WI38 (cell line): ENCODE data around the gene SPARC.

Experiments
- H3K4me3 ChIP-seq: 2 replicates; pipeline ENCODE4 v1.5.1; 2011; ENCODE audit warnings: low read depth, mild to moderate bottlenecking, control low read depth, low read length
- CTCF ChIP-seq: IDR thresholded peaks from 2 replicates; pipeline ENCODE4 v1.5.1; 2012; ENCODE audit warnings: low read depth, mild to moderate bottlenecking, control low read depth, low read length

SPARC gene

DNA sequence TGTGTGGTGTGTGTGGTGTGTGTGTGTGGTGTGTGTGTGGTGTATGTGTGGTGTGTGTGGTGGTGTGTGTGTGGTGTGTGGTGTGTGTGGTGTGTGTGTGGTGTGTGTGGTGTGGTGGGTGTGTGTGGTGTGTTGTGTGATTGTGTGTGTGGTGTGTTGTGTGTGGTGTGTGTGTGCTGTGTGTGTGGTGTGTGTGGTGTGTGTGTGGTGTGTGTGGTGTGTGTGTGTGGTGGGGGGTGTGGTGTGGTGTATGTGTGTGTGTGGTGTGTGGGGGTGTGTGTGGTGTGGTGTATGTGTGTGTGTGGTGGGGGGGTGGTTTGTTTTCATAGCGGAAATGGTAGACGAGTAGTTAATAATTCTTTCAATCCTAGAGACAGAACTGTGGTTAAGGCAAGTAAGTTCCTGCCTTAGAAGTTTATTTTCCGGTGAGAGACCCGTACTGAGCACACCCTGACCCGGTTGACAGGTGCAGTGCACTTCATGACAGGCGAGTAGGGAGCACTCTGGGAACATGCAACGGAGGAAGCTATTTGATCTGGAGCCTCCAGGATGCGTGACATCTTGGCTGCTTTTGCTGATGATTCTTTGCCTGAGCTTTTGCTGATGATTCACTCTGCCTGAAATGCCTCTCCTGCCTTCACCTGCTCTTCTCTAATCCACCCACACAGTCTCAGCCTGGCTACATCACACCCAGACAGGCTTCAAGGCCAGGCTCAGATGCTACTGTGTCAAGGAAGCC lies 73.9 kb downstream of the SPARC start:
- no peak overlapping the region for H3K4me3 ChIP-seq
- no peak for TF ChIP-seq CTCF

DNA sequence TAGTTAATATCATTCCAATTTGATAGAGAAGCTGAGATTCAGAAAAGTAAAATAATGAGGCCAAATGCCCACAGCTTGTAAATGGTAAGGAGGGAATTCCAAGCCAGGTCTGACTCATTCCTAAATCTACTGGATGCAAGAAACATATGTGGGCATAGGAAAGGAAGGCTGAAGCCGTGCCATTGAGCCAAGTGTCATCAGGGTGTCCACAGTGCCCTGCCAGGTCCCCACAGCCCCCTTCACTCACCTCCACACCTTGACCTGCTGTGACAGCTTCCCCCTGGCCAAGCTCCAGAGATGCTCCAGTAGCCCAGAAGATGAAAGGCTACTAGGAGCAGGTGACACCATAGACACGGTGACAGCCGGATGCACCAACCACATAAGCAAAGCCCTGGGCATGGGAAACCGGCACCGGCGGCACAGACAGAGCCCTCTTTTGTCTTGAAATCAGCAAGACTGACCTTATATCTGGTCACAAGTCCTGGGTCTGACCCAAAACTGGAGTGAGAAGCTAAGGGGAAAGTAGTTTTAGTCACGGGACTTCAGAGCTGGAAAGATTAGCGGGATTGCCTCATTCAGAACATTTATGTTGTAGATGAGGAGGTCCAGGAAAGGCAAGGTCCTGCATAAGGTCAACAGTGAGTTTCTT lies 75.5 kb downstream of the SPARC start:
- no peak for TF ChIP-seq CTCF
- H3K4me3 ChIP-seq, result no peak overlapping the region
